ENCODE data around the gene KLRF2.
"Not testable (repeated sequence)": the region's sequence is repeated elsewhere in the genome, so short reads cannot be mapped to it uniquely, and the experiment has no call there.

The KLRF2 gene

DNA sequence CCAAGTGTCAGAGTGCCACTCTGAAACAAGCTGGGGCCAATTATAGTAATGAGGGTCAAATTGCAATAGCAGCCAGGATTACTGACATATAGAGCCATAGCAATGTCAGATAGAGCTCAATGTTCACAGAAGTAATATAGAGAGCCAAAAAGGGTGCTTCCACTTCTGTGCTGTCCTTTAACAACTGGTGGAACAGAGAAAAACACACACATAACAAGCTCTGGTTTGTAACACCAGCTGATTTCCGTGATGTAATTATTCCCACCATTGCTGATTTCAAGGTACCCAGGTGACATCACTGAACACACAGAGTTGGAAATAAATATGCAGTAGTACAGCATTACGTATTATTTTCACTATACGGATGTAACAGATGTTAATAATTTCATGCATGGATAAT, 9.1 kb upstream of the KLRF2 start:
- Histone ChIP-seq H2AFZ (ENCODE audit: insufficient read depth, low read length, poor library complexity) (no peak overlapping the region), H2BK120ac (ENCODE audit: insufficient read depth, low read length, poor library complexity) (no peak overlapping the region), H4K12ac (ENCODE audit: low read depth, low read length) (no peak overlapping the region), H3K4me2 (ENCODE audit: low read length) (no peak overlapping the region), H2BK12ac (ENCODE audit: low read length) (no peak overlapping the region), H4K8ac (ENCODE audit: low read depth, low read length) (no peak overlapping the region), H3K14ac (ENCODE audit: low read length) (no peak overlapping the region), H2AK5ac (ENCODE audit: low read length) (no peak overlapping the region), H3K27me3 (ENCODE audit: insufficient read depth, low read length) (no peaks in the 10 kb centered on the region), H3K27ac (ENCODE audit: low read depth, low read length) (no peak overlapping the region), H3K9me3 (ENCODE audit: insufficient read depth, low read depth, low read length) (no peaks in the 10 kb centered on the region), H3K18ac (ENCODE audit: low read length) (no peak overlapping the region), H4K91ac (ENCODE audit: low read depth, low read length) (no peak overlapping the region), H3K79me1 (ENCODE audit: low read length) (no peaks in the 10 kb centered on the region), H3K4me1 (ENCODE audit: control insufficient read depth in 1 of 2, insufficient read depth in 2 of 2, low read length in 2 of 2) (no peaks in the 10 kb centered on the region), H3K79me2 (ENCODE audit: control insufficient read depth, insufficient read depth, low read length, poor library complexity) (no peaks in the 10 kb centered on the region), H3K4ac (ENCODE audit: low read depth, low read length) (no peak overlapping the region), H2BK5ac (ENCODE audit: low read depth, low read length, poor library complexity) (no peak overlapping the region), H3K4me3 (ENCODE audit: low read depth, low read length) (no peak overlapping the region), H3K36me3 (ENCODE audit: control insufficient read depth in 1 of 2, insufficient read depth in 2 of 2, low read length in 2 of 2) (no peaks in the 10 kb centered on the region), H3K23ac (ENCODE audit: low read length) (no peak overlapping the region), H3K9ac (ENCODE audit: low read length) (no peak overlapping the region)
- DNase-seq, result no peak
- WGBS (ENCODE audit: extremely low coverage, insufficient coverage, insufficient read length), result no CpG with 5 or more reads among the region's 3 CpGs

- H3K79me1 ChIP-seq (ENCODE audit: low read length), result no peaks in the 10 kb centered on the region
- no peaks in the 10 kb centered on the region for H3K27me3 ChIP-seq (ENCODE audit: insufficient read depth, low read length)
- no peak overlapping the region for H3K4me2 ChIP-seq (ENCODE audit: low read length)
- H4K12ac ChIP-seq (ENCODE audit: low read depth, low read length), result no peak overlapping the region
- H4K91ac ChIP-seq (ENCODE audit: low read depth, low read length), result no peak overlapping the region
- H3K36me3 ChIP-seq (ENCODE audit: control insufficient read depth in 1 of 2, insufficient read depth in 2 of 2, low read length in 2 of 2), result no peaks in the 10 kb centered on the region
- no peak overlapping the region for H2BK120ac ChIP-seq (ENCODE audit: insufficient read depth, low read length, poor library complexity)
- no peak overlapping the region for H3K9ac ChIP-seq (ENCODE audit: low read length)
- no peaks in the 10 kb centered on the region for H3K4me1 ChIP-seq (ENCODE audit: control insufficient read depth in 1 of 2, insufficient read depth in 2 of 2, low read length in 2 of 2)
- no peak for DNase-seq
- H3K4ac ChIP-seq (ENCODE audit: low read depth, low read length), result no peak overlapping the region
- H3K23ac ChIP-seq (ENCODE audit: low read length), result no peak overlapping the region
- no peak overlapping the region for H2BK5ac ChIP-seq (ENCODE audit: low read depth, low read length, poor library complexity)
- WGBS (ENCODE audit: extremely low coverage, insufficient coverage, insufficient read length), result no CpG with 5 or more reads among the region's 11 CpGs
- no peak overlapping the region for H4K8ac ChIP-seq (ENCODE audit: low read depth, low read length)
- H3K4me3 ChIP-seq (ENCODE audit: low read depth, low read length), result no peak overlapping the region
- H2AK5ac ChIP-seq (ENCODE audit: low read length), result no peak overlapping the region
- no peaks in the 10 kb centered on the region for H3K79me2 ChIP-seq (ENCODE audit: control insufficient read depth, insufficient read depth, low read length, poor library complexity)
- no peak overlapping the region for H3K18ac ChIP-seq (ENCODE audit: low read length)
- no peak overlapping the region for H3K27ac ChIP-seq (ENCODE audit: low read depth, low read length)
- no peaks in the 10 kb centered on the region for H3K9me3 ChIP-seq (ENCODE audit: insufficient read depth, low read depth, low read length)
- H2BK12ac ChIP-seq (ENCODE audit: low read length), result no peak overlapping the region
- H3K14ac ChIP-seq (ENCODE audit: low read length), result no peak overlapping the region
- no peak overlapping the region for H2AFZ ChIP-seq (ENCODE audit: insufficient read depth, low read length, poor library complexity)
These were observed 8.5 kb upstream of the KLRF2 start for GRCh38 chr12:9872742-9873141.

DNA sequence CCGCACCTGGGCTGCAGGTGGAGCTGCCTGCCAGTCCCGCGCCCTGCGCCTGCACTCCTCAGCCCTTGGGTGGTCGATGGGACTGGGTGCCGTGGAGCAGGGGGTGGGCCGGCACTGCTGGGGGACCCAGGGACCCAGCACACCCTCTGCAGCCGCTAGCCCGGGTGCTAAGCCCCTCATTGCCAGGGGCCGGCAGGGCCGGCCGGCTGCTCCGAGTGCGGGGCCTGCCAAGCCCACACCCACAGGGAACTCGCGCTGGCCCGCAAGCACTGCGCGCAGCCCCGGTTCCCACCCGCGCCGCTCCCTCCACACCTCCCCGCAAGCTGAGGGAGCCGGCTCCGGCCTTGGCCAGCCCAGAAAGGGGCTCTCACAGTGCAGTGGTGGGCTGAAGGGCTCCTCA, 5.2 kb upstream of the KLRF2 start:
- H2AK5ac ChIP-seq (ENCODE audit: low read length); H3K14ac ChIP-seq (ENCODE audit: low read length); H3K9ac ChIP-seq (ENCODE audit: low read length); DNase-seq; H2BK12ac ChIP-seq (ENCODE audit: low read length); H2BK120ac ChIP-seq (ENCODE audit: insufficient read depth, low read length, poor library complexity); H3K27me3 ChIP-seq (ENCODE audit: insufficient read depth, low read length); H2BK5ac ChIP-seq (ENCODE audit: low read depth, low read length, poor library complexity); H2AFZ ChIP-seq (ENCODE audit: insufficient read depth, low read length, poor library complexity); H3K18ac ChIP-seq (ENCODE audit: low read length); H4K8ac ChIP-seq (ENCODE audit: low read depth, low read length); H3K79me1 ChIP-seq (ENCODE audit: low read length); H4K12ac ChIP-seq (ENCODE audit: low read depth, low read length); H3K4me3 ChIP-seq (ENCODE audit: low read depth, low read length); H4K91ac ChIP-seq (ENCODE audit: low read depth, low read length); H3K4ac ChIP-seq (ENCODE audit: low read depth, low read length); H3K9me3 ChIP-seq (ENCODE audit: insufficient read depth, low read depth, low read length); H3K36me3 ChIP-seq (ENCODE audit: control insufficient read depth in 1 of 2, insufficient read depth in 2 of 2, low read length in 2 of 2); H3K4me2 ChIP-seq (ENCODE audit: low read length); H3K79me2 ChIP-seq (ENCODE audit: control insufficient read depth, insufficient read depth, low read length, poor library complexity); H3K23ac ChIP-seq (ENCODE audit: low read length); H3K4me1 ChIP-seq (ENCODE audit: control insufficient read depth in 1 of 2, insufficient read depth in 2 of 2, low read length in 2 of 2); H3K27ac ChIP-seq (ENCODE audit: low read depth, low read length): not testable (repeated sequence)
- no CpG with 5 or more reads among the region's 26 CpGs for WGBS (ENCODE audit: extremely low coverage, insufficient coverage, insufficient read length)

GRCh38 chr12:9880532-9881078, 684 bp upstream of the KLRF2 start:
- Histone ChIP-seq H3K14ac (ENCODE audit: low read length) (no peak overlapping the region), H3K79me2 (ENCODE audit: control insufficient read depth, insufficient read depth, low read length, poor library complexity) (no peaks in the 10 kb centered on the region), H3K9ac (ENCODE audit: low read length) (no peak overlapping the region), H3K27me3 (ENCODE audit: insufficient read depth, low read length) (no peaks in the 10 kb centered on the region), H2AFZ (ENCODE audit: insufficient read depth, low read length, poor library complexity) (no peak overlapping the region), H2BK12ac (ENCODE audit: low read length) (no peak overlapping the region), H3K36me3 (ENCODE audit: control insufficient read depth in 1 of 2, insufficient read depth in 2 of 2, low read length in 2 of 2) (no peaks in the 10 kb centered on the region), H4K8ac (ENCODE audit: low read depth, low read length) (no peak overlapping the region), H3K18ac (ENCODE audit: low read length) (no peak overlapping the region), H3K23ac (ENCODE audit: low read length) (no peak overlapping the region), H2AK5ac (ENCODE audit: low read length) (no peak overlapping the region), H3K4ac (ENCODE audit: low read depth, low read length) (no peak overlapping the region), H2BK5ac (ENCODE audit: low read depth, low read length, poor library complexity) (no peak overlapping the region), H3K9me3 (ENCODE audit: insufficient read depth, low read depth, low read length) (no peaks in the 10 kb centered on the region), H3K4me2 (ENCODE audit: low read length) (no peak overlapping the region), H4K12ac (ENCODE audit: low read depth, low read length) (no peak overlapping the region), H4K91ac (ENCODE audit: low read depth, low read length) (no peak overlapping the region), H3K4me3 (ENCODE audit: low read depth, low read length) (no peak overlapping the region), H3K27ac (ENCODE audit: low read depth, low read length) (no peak overlapping the region), H3K4me1 (ENCODE audit: control insufficient read depth in 1 of 2, insufficient read depth in 2 of 2, low read length in 2 of 2) (no peaks in the 10 kb centered on the region), H3K79me1 (ENCODE audit: low read length) (no peaks in the 10 kb centered on the region), H2BK120ac (ENCODE audit: insufficient read depth, low read length, poor library complexity) (no peak overlapping the region)
- DNase-seq, result no peak
- WGBS (ENCODE audit: extremely low coverage, insufficient coverage, insufficient read length), result 100% methylated on average over 1 of the region's 4 CpGs

Measured in trophoblast cell (in vitro differentiated cells and primary cell).